Thyroid gland (tissue), 4 donors: ENCODE data around the gene MICU1. TPM values are rescaled to one million over a fixed set of nuclear protein-coding genes. Genes with fewer than 3 reads are reported as not detected.

Experiments used
- DNase-seq, 2 donors: peaks; one replicate each; pipeline ENCODE4 v3.0.0-alpha.2; 2019
- H3K27ac ChIP-seq, 3 donors: fragments of 200-600 bp; sonication (generic); 1 replicate in 2 of 3; 2 replicates in 1 of 3; pipeline ENCODE4 v1.5.1; 2016 to 2019; ENCODE audit warnings: mild to moderate bottlenecking in 1 of 3, moderate library complexity in 1 of 3
- H3K27me3 ChIP-seq: fragments of 200-600 bp; sonication (generic); one replicate; pipeline ENCODE4 v1.5.1; 2019
- H3K36me3 ChIP-seq, 2 donors: fragments of 200-600 bp; sonication (generic); one replicate each; pipeline ENCODE4 v1.5.1; 2016 to 2019
- H3K4me1 ChIP-seq, 2 donors: fragments of 200-600 bp; sonication (generic); one replicate each; pipeline ENCODE4 v1.5.1; 2017 to 2019
- H3K4me3 ChIP-seq, 3 donors: fragments of 200-600 bp; sonication (generic); replicated peaks in 1 of 3; 1 replicate in 2 of 3; 2 replicates in 1 of 3; pipeline ENCODE4 v1.5.1; 2016; ENCODE audit warnings: mild to moderate bottlenecking in 1 of 3
- H3K9me3 ChIP-seq: fragments of 200-600 bp; sonication (generic); one replicate; pipeline ENCODE4 v1.5.1; 2017
- CTCF ChIP-seq, 6 experiments: fragments of 200-600 bp in 3 of 6; fragments of 450-650 bp in 3 of 6; sonication (generic) in 3 of 6; IDR thresholded peaks; one replicate each; pipeline ENCODE4 v1.5.1; 2016 to 2019; ENCODE audit warnings: antibody characterized with exemption in 6 of 6, mild to moderate bottlenecking in 2 of 6, inconsistent platforms in 1 of 6, moderate library complexity in 1 of 6
- POLR2A ChIP-seq, 2 donors: fragments of 450-650 bp; IDR thresholded peaks; one replicate each; pipeline ENCODE4 v1.6.1; 2017; ENCODE audit warnings: antibody characterized with exemption in 2 of 2, mild to moderate bottlenecking in 2 of 2, moderate library complexity in 1 of 2
- WGBS, 2 donors: methylation state at CpG; one replicate each; pipeline ENCODE4 v1.1.5; 2017; 5-methylcytosine and 5-hydroxymethylcytosine counted together
- intact Hi-C: fragments of 100-400 bp; cut with DNase I; formaldehyde crosslinking; loops from one replicate; pipeline ENCODE4 v1.15.1; 2023
- total RNA-seq, 4 donors: library from RNA; depleted of rRNA; stranded (reverse); fragments of >200 nt; gene quantifications; one replicate each; pipeline ENCODE4 v1.2.3, GENCODE V29; 2016

MICU1 gene
- total RNA-seq, 4 donors from 2014 or later = 26.5 to 33.9 (median 31.5) TPM

GRCh38 chr10:72354356-72355213, 271.3 kb downstream of the MICU1 start, which contains the start of gene DNAJB12:
Gene DNAJB12 (minus strand): TSS chr10:72354919. CDS start chr10:72354897, 22 bp downstream.
- Histone ChIP-seq H3K4me1 (peaks cover 11% of the 10 kb centered on the region in 2 donors), H3K36me3 (no peaks in the 10 kb centered on the region), H3K9me3 (no peaks in the 10 kb centered on the region), H3K27me3 (no peaks in the 10 kb centered on the region), H3K4me3 (peak within 1 kb of the TSS; percentile 62 to 84 (median 72)), H3K27ac (peak within 1 kb of the TSS; percentile 92 to 97 (median 96))
- intact Hi-C loops = no loop called here
- TF ChIP-seq CTCF (IDR thresholded peaks at IDR 0.05) (peak in 1 of 6 experiments; percentile 23), POLR2A (IDR thresholded peaks at IDR 0.05) (peak in 1 of 2 donors; percentile 78)
- peak; percentile 90 for DNase-seq
- WGBS, 2 donors = 0% methylated on average over 45 to 53 of the region's 74 CpGs

DNA sequence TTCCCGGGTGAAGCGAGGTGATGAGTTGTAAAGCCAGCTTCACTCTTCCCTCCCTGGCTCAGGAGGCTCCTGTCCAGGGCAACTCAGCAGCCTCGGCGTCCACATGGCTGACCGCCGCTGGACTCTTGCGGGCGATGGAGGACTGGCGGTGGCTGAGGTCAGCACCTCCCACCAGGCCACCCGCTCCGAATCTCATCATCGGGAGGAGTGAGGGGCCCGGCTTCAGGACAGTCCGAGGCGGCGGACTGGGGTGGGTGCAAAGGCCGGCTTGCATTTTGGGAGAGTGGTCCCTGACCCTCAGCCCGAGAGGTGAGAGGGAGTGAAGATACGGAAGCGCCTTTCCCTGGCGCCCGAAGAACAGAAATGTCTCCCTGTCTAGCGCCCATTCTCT, 271.9 kb downstream of the MICU1 start:
- no peak for TF ChIP-seq CTCF (IDR thresholded peaks at IDR 0.05)
- no peak for TF ChIP-seq POLR2A (IDR thresholded peaks at IDR 0.05)
- no peaks in the 10 kb centered on the region for H3K27me3 ChIP-seq
- no peaks in the 10 kb centered on the region for H3K9me3 ChIP-seq
- 0% methylated on average over 18 to 23 of the region's 23 CpGs for WGBS, 2 donors
- DNase-seq = no peak
- intact Hi-C loops = no loop called here
- no peaks in the 10 kb centered on the region for H3K36me3 ChIP-seq
- peaks cover 11% of the 10 kb centered on the region in 2 donors for H3K4me1 ChIP-seq
- H3K4me3 ChIP-seq = peak overlapping the region; percentile 62 to 84 (median 72)
- peak overlapping the region; percentile 92 to 97 (median 96) for H3K27ac ChIP-seq

GRCh38 chr10:72353028-72353964, 272.6 kb downstream of the MICU1 start:
- peak overlapping the region in 2 of 3 donors; percentile 96 to 97 for H3K27ac ChIP-seq
- intact Hi-C loops = no loop called here
- 48 to 51% methylated on average over 18 of the region's 18 CpGs for WGBS, 2 donors

DNA sequence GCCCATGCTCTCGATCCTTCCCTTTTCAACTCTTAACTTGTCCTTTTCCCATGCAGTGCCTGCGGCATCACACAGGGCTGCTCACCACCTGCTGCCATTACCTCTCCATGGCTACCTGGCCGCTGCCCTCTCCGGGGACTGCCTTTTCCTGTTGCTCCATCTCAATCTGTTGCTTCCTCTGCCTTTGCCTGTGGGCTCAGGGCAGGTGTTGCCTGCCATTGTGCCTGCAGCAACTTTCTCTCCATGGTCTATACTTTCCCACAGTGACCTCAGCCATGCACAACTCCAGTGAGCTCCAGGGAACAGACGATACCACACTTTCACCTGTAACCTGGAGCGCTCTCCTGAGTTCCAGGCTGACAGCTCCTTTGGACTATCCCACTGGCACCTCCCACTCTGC, 274.4 kb downstream of the MICU1 start:
- H3K4me3 ChIP-seq = no peak overlapping the region
- 94 to 96% methylated on average over 6 of the region's 6 CpGs for WGBS, 2 donors
- H3K27me3 ChIP-seq = no peaks in the 10 kb centered on the region
- peaks cover 11 to 14% of the 10 kb centered on the region in 2 donors for H3K4me1 ChIP-seq
- TF ChIP-seq CTCF (IDR thresholded peaks at IDR 0.05) (no peak), POLR2A (IDR thresholded peaks at IDR 0.05) (no peak)
- intact Hi-C loops = no loop called here
- no peak overlapping the region for H3K27ac ChIP-seq
- no peak for DNase-seq
- no peaks in the 10 kb centered on the region for H3K9me3 ChIP-seq
- peaks cover 0 to 4% of the 10 kb centered on the region in 2 donors for H3K36me3 ChIP-seq

More at GRCh38 chr10:72353028-72353964, 272.6 kb downstream of the MICU1 start:
- H3K4me1 ChIP-seq = peaks cover 11 to 14% of the 10 kb centered on the region in 2 donors
- no peak for DNase-seq
- H3K9me3 ChIP-seq = no peaks in the 10 kb centered on the region
- no peaks in the 10 kb centered on the region for H3K27me3 ChIP-seq
- H3K36me3 ChIP-seq = peaks cover 0 to 1% of the 10 kb centered on the region in 2 donors
- TF ChIP-seq CTCF (IDR thresholded peaks at IDR 0.05) = no peak
- no peak for TF ChIP-seq POLR2A (IDR thresholded peaks at IDR 0.05)
- H3K4me3 ChIP-seq = peak overlapping the region in 2 of 3 donors; percentile 72 to 84
